OCI-LY7 (cell line): ENCODE data around the gene NCOR2.

ENCODE experiments used
- CTCF ChIP-seq: fragments of 200-600 bp; sonication (generic); conservative IDR thresholded peaks from 2 replicates; pipeline ENCODE4 v1.5.1; 2014; ENCODE audit warnings: mild to moderate bottlenecking, antibody characterized with exemption, low read length, moderate library complexity, mixed read lengths
- EZH2phosphoT487 ChIP-seq: fragments of 200-600 bp; sonication (generic); IDR thresholded peaks from 2 replicates; pipeline ENCODE4 v1.6.1; 2018; ENCODE audit warnings: low read depth, borderline replicate concordance, mild to moderate bottlenecking, mixed run types, antibody characterized with exemption, low read length, moderate library complexity, mixed read lengths

GRCh38 chr12:124603831-124604251, 36.4 kb upstream of the NCOR2 start:
- TF ChIP-seq CTCF (no peak), EZH2phosphoT487 (no peak)
